HG03045 (cell line): ENCODE measurements around the gene CCND1.
"Not testable (repeated sequence)": the region's sequence is repeated elsewhere in the genome, so short reads cannot be mapped to it uniquely, and the experiment has no call there.

ENCODE experiments used
- ATAC-seq: cut with Tn5 transposase; IDR thresholded peaks from one replicate; pipeline ENCODE4 v1.9.1; 2021; ENCODE audit warnings: mild to moderate bottlenecking, moderate library complexity; ENCODE audit not compliant: unreplicated experiment

Gene CCND1

DNA sequence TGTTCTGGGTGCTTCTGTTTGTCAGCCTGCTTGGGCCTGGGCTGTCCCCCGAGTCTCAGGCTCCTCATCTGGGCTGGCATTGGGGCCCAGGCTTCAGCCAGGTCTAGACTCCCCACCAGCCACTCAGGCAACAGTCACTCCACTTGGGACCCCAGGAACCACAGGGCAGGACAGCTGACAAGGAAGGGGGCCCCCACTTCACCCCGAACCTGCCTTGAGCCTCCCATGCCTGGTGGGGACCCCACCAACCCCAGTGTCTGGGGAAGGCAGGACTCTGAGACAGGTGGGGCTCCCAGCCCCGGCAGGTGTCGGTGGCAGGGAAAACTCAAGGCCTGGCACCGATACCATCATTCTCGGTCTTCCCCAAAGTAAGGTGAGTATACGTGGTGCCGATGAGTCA is 45.9 kb downstream of the CCND1 start:
- no peak for ATAC-seq

- not testable (repeated sequence) for ATAC-seq
Observed at GRCh38 chr11:69687969-69688771, 47.2 kb downstream of the CCND1 start.

DNA sequence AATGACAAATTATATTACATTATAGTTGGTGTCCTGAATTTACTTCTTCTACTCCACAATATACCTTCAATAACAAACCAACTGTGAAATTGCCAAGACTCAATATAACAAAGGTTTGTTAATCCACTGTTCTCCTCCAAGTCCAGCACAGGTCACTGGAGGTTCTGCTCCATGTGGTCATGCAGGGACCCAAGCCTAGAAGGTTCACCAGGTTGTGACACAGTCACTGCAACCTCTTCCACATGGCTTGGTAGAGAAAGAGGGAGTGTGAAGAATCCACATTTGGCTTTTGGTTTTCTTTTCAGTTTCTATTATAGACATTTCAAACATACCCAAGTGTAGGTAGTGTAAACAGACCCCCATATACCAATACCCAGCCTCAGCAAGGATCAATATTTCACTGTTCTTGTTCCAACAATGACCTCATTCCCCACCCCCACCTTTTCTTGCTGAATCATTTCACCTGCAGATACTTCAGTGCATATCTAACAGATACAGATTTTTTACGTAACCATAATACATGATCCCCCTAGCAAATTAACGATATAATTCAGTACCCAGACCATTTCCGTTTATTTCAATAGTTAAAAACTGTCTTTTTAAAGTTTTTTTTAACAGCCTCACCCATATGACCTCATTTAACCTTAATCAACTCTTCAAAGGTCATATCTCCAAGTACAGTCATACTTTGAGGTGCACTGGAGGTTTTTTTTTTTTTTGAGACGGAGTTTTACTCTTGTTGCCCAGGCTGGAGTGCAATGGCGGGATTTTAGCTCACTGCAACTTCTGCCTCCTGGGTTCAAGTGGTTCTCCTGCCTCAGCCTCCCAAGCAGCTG is 48.7 kb downstream of the CCND1 start:
- ATAC-seq = no peak

GRCh38 chr11:69691463-69691862 is 50.5 kb downstream of the CCND1 start:
- ATAC-seq = no peak

GRCh38 chr11:69692422-69692821 is 51.5 kb downstream of the CCND1 start:
- no peak for ATAC-seq

DNA sequence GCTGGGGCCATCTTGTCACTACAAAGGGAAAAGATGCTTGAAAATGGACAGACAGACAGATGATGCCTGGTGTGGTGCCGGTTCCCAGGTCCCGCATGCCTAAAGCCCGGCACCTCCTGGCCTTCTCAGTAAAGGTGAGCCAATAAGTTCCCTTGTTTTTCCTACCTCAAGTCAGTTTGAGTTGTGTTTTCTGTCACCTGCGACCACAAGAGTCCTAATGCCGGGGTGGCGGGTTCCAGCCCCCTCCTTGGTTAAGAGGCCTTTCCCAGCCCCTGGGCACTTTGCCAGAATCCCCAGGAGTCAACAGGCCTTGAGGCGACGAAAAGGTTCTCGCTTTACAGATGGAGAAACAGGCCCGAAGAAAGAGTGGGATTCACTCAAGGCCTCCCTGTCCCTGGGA is 53.8 kb downstream of the CCND1 start:
- no peak for ATAC-seq

GRCh38 chr11:69695581-69695980 is 54.6 kb downstream of the CCND1 start:
- ATAC-seq = no peak

DNA sequence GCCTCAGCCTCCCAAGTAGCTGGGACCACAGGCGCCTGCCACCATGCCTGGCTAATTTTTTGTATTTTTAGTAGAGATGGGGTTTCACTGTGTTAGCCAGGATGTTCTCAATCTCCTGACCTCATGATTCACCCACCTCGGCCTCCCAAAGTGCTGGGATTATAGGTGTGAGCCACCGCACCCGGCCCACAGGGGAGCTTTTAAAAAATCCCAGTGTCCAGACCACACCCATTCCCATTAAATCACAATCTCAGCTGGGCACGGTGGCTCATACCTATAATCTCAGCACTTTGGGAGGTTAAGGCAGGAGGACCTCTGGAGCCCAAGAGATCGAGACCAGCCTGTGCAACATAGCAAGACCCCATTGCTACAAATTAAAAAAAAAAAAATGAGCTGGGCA is 55.0 kb downstream of the CCND1 start:
- ATAC-seq = not testable (repeated sequence)

DNA sequence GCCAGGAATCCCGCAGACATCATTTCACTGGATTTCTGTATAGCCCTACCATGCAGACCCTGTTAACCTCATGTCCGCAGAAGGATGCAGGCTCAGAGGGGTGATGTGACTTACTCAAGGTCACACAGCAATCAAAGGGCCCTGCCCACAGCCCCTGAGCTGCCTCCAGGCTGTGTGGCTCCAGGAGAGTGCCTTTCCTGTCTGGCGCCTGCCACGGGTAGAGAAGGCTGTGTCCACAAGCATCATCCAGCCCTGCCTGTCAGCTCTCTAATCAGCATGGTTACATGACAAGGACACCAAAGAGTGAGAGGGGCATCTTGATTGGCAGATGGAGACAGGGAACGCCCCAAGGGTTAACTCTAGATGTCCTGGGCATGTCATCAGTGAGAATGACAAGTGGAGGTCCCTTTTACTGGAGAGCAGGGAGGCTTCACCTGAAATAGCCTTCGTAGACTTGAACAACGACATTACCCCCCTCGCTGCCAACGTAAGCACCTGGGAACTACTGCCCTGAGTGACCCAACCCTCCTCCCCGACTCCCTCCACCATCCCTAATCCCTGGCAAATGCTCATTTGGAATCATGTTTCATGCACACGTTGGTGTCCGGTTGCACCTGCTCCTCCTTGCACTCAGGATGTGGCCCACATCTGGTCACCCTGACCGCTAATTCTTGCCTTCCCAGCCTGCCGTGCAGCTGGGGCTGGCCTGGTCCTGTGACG is 56.0 kb downstream of the CCND1 start:
- ATAC-seq = no peak

- ATAC-seq = no peak
Observed at GRCh38 chr11:69697469-69697843, 56.5 kb downstream of the CCND1 start.

- no peak for ATAC-seq
Observed at GRCh38 chr11:69697861-69698260, 56.9 kb downstream of the CCND1 start.

DNA sequence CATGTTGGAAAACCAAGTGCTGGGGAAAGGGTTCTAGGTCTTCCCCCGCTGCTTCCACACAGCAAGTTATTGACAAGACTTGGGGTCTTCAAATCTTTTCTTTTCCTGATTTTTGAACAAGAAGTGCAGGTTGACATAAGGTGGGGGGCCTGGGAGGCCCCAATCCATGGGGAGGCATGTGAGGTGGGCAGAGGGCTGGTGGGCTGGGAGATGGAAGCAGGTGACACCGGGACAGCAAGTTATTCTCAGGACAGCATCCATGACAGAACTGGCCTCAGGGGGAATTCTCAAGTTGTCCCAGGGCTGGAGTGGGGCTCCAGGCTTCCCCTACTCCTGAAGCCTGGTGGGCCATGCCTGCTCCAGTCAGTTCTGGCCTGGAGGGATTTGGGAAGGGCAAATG is 57.4 kb downstream of the CCND1 start:
- no peak for ATAC-seq

- ATAC-seq = no peak
Observed at GRCh38 chr11:69699213-69699612, 58.3 kb downstream of the CCND1 start.

GRCh38 chr11:69700278-69701140 is 59.6 kb downstream of the CCND1 start:
- no peak for ATAC-seq

DNA sequence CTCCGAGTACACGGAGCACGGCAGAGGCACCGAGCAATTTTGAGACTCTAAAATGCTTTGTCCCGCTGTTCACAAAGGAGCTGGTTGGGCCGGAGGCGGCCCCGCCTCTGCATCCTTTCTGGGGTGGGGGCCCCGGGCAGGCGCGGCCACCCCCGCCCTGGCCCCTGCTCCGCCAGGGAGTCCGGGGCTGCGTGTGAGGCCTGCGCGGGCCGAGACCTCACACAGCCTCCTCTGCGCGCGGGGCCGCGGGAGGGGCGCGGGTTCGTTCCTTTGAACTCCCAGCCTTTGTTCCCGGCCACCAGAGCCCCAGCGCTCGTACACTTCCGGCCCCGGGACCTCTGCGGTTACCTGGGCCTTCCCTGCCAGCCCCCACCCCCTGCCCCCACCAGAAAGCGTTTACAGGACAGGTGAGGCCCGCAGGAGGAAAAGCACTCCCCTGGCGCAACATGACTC is 61.3 kb downstream of the CCND1 start:
- no peak for ATAC-seq

DNA sequence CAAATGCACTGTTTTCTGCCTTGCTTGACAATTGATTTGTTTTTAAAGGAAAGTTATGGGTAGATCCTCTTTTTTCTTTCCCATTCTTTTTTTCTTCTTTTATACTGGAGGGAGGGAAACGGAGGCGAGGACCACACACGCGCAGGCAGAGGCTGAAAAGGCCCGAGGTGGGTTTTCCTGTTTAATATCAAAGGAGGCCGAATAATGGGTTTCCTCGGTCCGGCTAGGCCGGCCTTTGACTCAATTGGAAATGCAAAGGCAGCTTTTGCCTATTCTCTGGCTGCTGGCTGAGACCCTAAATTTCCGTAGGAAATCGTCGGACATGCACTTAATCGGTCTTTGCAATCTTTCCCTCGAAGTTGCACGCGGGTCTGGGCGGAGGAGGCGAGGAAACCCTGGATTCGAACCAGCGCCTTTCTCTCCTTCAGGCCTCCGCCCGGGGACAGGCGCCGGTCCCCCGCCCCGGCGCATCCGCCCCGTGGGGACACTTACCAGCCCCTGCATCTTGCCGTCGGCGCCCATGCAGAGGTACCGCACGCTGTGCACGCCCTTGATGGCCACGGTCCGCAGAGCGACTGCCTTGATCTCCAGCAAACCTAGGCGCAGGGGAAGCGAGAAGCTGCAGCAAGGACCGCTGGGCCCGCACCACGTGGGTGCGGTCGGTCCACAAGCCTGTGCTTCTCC is 62.0 kb downstream of the CCND1 start:
- ATAC-seq = no peak

DNA sequence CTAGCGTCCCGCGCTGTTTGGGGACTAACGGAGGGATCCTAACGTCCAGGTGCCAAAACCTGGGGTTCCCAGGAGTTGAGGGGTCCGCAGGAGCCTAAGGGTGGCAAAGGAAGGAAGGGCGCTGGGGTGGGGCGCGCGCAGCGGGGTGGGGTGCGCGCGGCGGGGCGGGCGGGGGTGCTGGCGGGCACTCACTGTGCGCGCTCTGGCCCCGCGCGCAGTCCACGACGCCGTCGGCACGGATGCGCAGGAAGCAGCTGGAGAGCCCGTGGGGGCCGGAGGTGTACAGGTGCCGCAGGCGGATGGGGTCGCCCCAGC is 62.5 kb downstream of the CCND1 start:
- no peak for ATAC-seq
